K562 (cell line): ENCODE measurements around the gene COL21A1. TPM values are rescaled to one million over a fixed set of nuclear protein-coding genes. Genes with fewer than 3 reads are reported as not detected.

Experiments
- ATAC-seq: fragments of 200-7000 bp; cut with Tn5 transposase; 3 replicates; pipeline ENCODE4 v1.9.1; 2020; ENCODE audit warnings: moderate library complexity
- BruUV-seq: library from RNA; stranded (reverse); fragments of 400-500 nt; replicated peaks from 2 replicates; lab custom pipeline; 2021; lab: Mats Ljungman, UMichigan
- CTCF ChIA-PET: fragments of 300-600 bp; formaldehyde crosslinking; extraction: SDS; loops from one replicate; lab custom pipeline; 2021; ENCODE audit warnings: low intra/inter-chr PET ratio; lab: Yijun Ruan, JAX
- POLR2A ChIA-PET: fragments of 300-600, 350-650 bp; sonication (Branson Sonifier 250); formaldehyde crosslinking; extraction: SDS; loops from one replicate; lab custom pipeline; 2021; ENCODE audit warnings: antibody characterized with exemption, inconsistent platforms; lab: Yijun Ruan, JAX
- DNase-seq, 4 experiments: peaks; one replicate each; pipeline versions ENCODE4 v3.0.0 to v3.0.0-alpha.2; 2011 to 2018; ENCODE audit warnings: low spot score in 3 of 4, mixed read lengths in 3 of 4; ENCODE audit errors: extremely low read depth in 1 of 4
- FAIRE-seq: peaks from 2 replicates; lab custom pipeline; 2011; peaks lifted over from hg19 to GRCh38; lab: Jason Lieb, UNC
- H2AFZ ChIP-seq: 2 replicates; pipeline ENCODE4 v1.6.0; 2011; ENCODE audit warnings: low read depth, low read length, control low read depth, inconsistent platforms
- H3K27ac ChIP-seq: fragments of 200-600 bp; 3 replicates; pipeline ENCODE4 v1.8.0; 2011; ENCODE audit warnings: low read depth, mild to moderate bottlenecking, control low read depth, inconsistent platforms, low read length, moderate library complexity, mixed read lengths; ENCODE audit errors: extremely low read depth
- H3K27me3 ChIP-seq, 2 experiments: fragments of 300-600 bp in 1 of 2; 2 replicates in 1 of 2; 3 replicates in 1 of 2; pipeline versions ENCODE4 v1.6.0 to v1.8.0; 2011; ENCODE audit warnings: inconsistent platforms in 2 of 2, low read length in 2 of 2, mild to moderate bottlenecking in 1 of 2, mixed read lengths in 1 of 2, moderate library complexity in 1 of 2; ENCODE audit not compliant: control insufficient read depth in 2 of 2, insufficient read depth in 2 of 2
- H3K36me3 ChIP-seq: fragments of 300-600 bp; 3 replicates; pipeline ENCODE4 v1.8.0; 2011; ENCODE audit warnings: mild to moderate bottlenecking, low read length, inconsistent platforms; ENCODE audit not compliant: control insufficient read depth, insufficient read depth
- H3K4me1 ChIP-seq, 2 experiments: fragments of 200-600 bp in 1 of 2; replicated peaks in 1 of 2; 2 replicates in 1 of 2; 3 replicates in 1 of 2; pipeline versions ENCODE4 v1.5.1 to v1.8.0; 2011; ENCODE audit warnings: inconsistent platforms in 2 of 2, low read length in 2 of 2, mild to moderate bottlenecking in 1 of 2, mixed read lengths in 1 of 2, moderate library complexity in 1 of 2; ENCODE audit not compliant: control insufficient read depth in 2 of 2, insufficient read depth in 2 of 2
- H3K4me2 ChIP-seq: 2 replicates; pipeline ENCODE4 v1.6.1; 2011; ENCODE audit warnings: low read length, control low read depth, inconsistent platforms, mixed read lengths; ENCODE audit not compliant: insufficient read depth
- H3K4me3 ChIP-seq: fragments of 200-600 bp; sonication (generic), shearing (Covaris generic); 2 replicates; pipeline ENCODE4 v1.5.1; 2016; ENCODE audit warnings: control low read depth, inconsistent platforms
- H3K79me2 ChIP-seq: fragments of 200-600 bp; 3 replicates; pipeline ENCODE4 v1.8.0; 2011; ENCODE audit warnings: low read length, inconsistent platforms; ENCODE audit not compliant: control insufficient read depth, insufficient read depth
- H3K9ac ChIP-seq, 2 experiments: 2 replicates each; pipeline versions ENCODE4 v1.6.0 to v1.6.1; 2011; ENCODE audit warnings: low read depth in 2 of 2, low read length in 2 of 2, control low read depth in 1 of 2, inconsistent platforms in 1 of 2, mild to moderate bottlenecking in 1 of 2, mixed read lengths in 1 of 2; ENCODE audit not compliant: insufficient read depth in 1 of 2
- H3K9me1 ChIP-seq: one replicate; pipeline ENCODE4 v1.6.0; 2011; ENCODE audit warnings: inconsistent platforms, mild to moderate bottlenecking, low read length, moderate library complexity; ENCODE audit not compliant: control insufficient read depth, insufficient read depth
- H3K9me3 ChIP-seq: replicated peaks from 2 replicates; pipeline ENCODE4 v1.5.1; 2011; ENCODE audit warnings: low read depth, low read length, inconsistent platforms; ENCODE audit not compliant: control insufficient read depth, insufficient read depth
- H4K20me1 ChIP-seq: replicated peaks from 2 replicates; pipeline ENCODE4 v1.6.1; 2011; ENCODE audit warnings: low read length, inconsistent platforms, mixed read lengths; ENCODE audit not compliant: control insufficient read depth, insufficient read depth
- ASH1L ChIP-seq: fragments of 450-650 bp; IDR thresholded peaks from 2 replicates; pipeline ENCODE4 v1.6.1; 2018; ENCODE audit warnings: borderline replicate concordance, mild to moderate bottlenecking, low read depth; ENCODE audit not compliant: partially characterized antibody
- CEBPB ChIP-seq: fragments of 450-650 bp; IDR thresholded peaks from 2 replicates; pipeline ENCODE4 v1.6.1; 2016; ENCODE audit warnings: missing genetic modification characterization, missing compliant biosample characterization
- E2F3 ChIP-seq: fragments of 250-450 bp; sonication (Bioruptor Pico); IDR thresholded peaks from 2 replicates; pipeline ENCODE4 v1.4.0; 2020; ENCODE audit warnings: mild to moderate bottlenecking
- FOXM1 ChIP-seq, 2 experiments: fragments of 450-650 bp in 1 of 2; sonication (generic) in 1 of 2; formaldehyde crosslinking in 1 of 2; IDR thresholded peaks; 2 replicates each; pipeline versions ENCODE4 v1.6.1 to v1.9.0; 2017 to 2022; ENCODE audit warnings: low read depth in 2 of 2, mild to moderate bottlenecking in 2 of 2, missing genetic modification reagents in 1 of 2, moderate library complexity in 1 of 2
- KAT8 ChIP-seq: fragments of 450-650 bp; IDR thresholded peaks from 2 replicates; pipeline ENCODE4 v1.6.1; 2016; ENCODE audit warnings: low read depth, mild to moderate bottlenecking
- KHSRP ChIP-seq: fragments of 450-650 bp; IDR thresholded peaks from 2 replicates; pipeline ENCODE4 v1.6.1; 2017
- NFXL1 ChIP-seq: fragments of 450-650 bp; formaldehyde crosslinking; IDR thresholded peaks from 2 replicates; pipeline ENCODE4 v1.4.0; 2021; ENCODE audit warnings: mild to moderate bottlenecking
- NR2F6 ChIP-seq: fragments of 450-650 bp; formaldehyde crosslinking; IDR thresholded peaks from 2 replicates; pipeline ENCODE4 v1.4.0; 2020; ENCODE audit warnings: mild to moderate bottlenecking
- TBP ChIP-seq: optimal IDR thresholded peaks from 2 replicates; pipeline ENCODE3; 2011; ENCODE audit warnings: low read depth, low read length, improper control_type of control experiment
- U2AF1 ChIP-seq: fragments of 200-400 bp; formaldehyde crosslinking; optimal IDR thresholded peaks from 2 replicates; pipeline ENCODE3; 2017; ENCODE audit warnings: mild to moderate bottlenecking, low read depth, low read length, moderate library complexity
- ZNF695 ChIP-seq: fragments of 450-650 bp; formaldehyde crosslinking; IDR thresholded peaks from 2 replicates; pipeline ENCODE4 v1.4.0; 2020; ENCODE audit warnings: mild to moderate bottlenecking, moderate library complexity
- WGBS: fragments of 100-300 bp; shearing (Covaris generic); methylation state at CpG from one replicate; pipeline ENCODE4 v1.1.6; 2016; ENCODE audit warnings: low coverage, mixed read lengths; ENCODE audit not compliant: insufficient coverage; ENCODE audit errors: missing lambda C conversion rate; 5-methylcytosine and 5-hydroxymethylcytosine counted together
- in situ Hi-C: fragments of 300-500 bp; cut with MboI; formaldehyde crosslinking; loops from 4 replicates; pipeline ENCODE4 v1.15.0; 2018; ENCODE audit warnings: inconsistent platforms, mixed read lengths
- intact Hi-C: fragments of 100-400 bp; cut with micrococcal nuclease; formaldehyde crosslinking; loops from 2 replicates; pipeline ENCODE4 v1.14.2; 2022
- polyA plus RNA-seq, 8 experiments: library from polyadenylated mRNA; depleted of rRNA in 4 of 8; stranded (reverse) in 5 of 8; unstranded in 3 of 8; fragments of >200 nt; fragmentation: Nextera tagmentation in 2 of 8; fragmentation: Illumina TruSeq in 1 of 8; extraction: Ambion mirVana in 2 of 8; extraction: Trizol in 1 of 8; gene quantifications; 2 replicates each; pipeline versions ENCODE4 v1.2.1 to v1.2.3, GENCODE V29; 2011 to 2014; ENCODE audit warnings: inconsistent platforms in 1 of 8, missing spikeins in 1 of 8
- total RNA-seq, 7 experiments: library from RNA; depleted of rRNA in 6 of 7; stranded (reverse); fragments of >200 nt in 6 of 7; fragmentation: Illumina TruSeq in 2 of 7; extraction: Trizol in 2 of 7; gene quantifications; 2 replicates each; pipeline versions ENCODE4 v1.2.1 to v1.2.3, GENCODE V29; 2011 to 2021; ENCODE audit warnings: low replicate concordance in 1 of 7
- TF ChIP-seq, protein P1 (sequence below): sonication (generic); formaldehyde crosslinking; IDR thresholded peaks from 2 replicates; pipeline ENCODE4 v1.8.0; 2022; ENCODE audit warnings: mild to moderate bottlenecking, missing genetic modification reagents
- TF ChIP-seq, protein P2 (sequence below): fragments of 450-650 bp; formaldehyde crosslinking; IDR thresholded peaks from 2 replicates; pipeline ENCODE4 v1.4.0; 2020; ENCODE audit warnings: mild to moderate bottlenecking
- TF ChIP-seq, protein P3 (sequence below): fragments of 450-650 bp; IDR thresholded peaks from 2 replicates; pipeline ENCODE4 v1.6.1; 2016

Gene COL21A1
- total and polyA plus RNA-seq, 9 of the 15 experiments (the other 6 are each of a cell fraction or from before 2014, with no cell fraction given): 0.03 to 0.76 (median 0.25) TPM

DNA sequence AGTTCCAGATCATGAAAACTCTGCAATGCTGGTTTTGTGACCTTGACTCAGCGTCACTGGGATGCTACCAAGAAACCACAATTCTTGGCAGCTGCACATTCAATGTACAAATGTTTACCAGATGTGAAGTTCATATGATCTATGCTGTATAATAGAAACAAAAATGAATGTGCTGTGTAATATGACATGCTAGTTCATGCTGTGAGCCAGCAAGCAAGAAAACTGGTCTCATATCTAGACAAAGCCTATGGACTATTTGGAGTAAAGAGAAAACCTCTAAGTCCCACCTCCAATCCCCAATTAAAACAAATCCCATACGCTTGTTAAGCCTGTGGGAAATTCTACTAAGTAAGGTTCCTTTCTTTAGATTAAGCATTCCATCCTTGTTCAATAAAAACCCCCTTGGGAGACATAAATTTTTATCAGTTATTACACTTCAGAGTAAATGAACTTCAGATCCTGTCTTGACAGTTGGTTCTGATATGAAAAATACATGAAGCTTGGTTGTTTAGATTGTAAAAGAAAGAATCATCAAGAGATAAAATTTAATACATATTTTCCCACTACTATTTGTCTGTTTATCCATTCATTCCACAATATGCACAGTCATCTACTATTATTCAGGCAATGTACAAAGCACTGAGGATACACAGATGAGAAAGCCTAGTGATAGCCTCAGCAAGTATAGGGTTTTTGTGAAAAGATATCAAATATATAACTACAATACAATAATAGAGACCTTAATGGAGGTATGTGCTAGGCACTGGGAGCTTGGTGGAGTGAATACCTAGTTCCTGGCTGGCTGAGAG is 20.1 kb downstream of the COL21A1 start:
- ChIA-PET POLR2A (no interaction called here), CTCF (no interaction called here)
- Histone ChIP-seq H3K27ac (no peak overlapping the region), H3K9me1 (no peaks in the 10 kb centered on the region), H3K9me3 (no peaks in the 10 kb centered on the region), H2AFZ (no peak overlapping the region), H3K27me3 (no peaks in the 10 kb centered on the region), H3K36me3 (no peaks in the 10 kb centered on the region), H3K9ac (no peak overlapping the region), H3K4me3 (no peak overlapping the region), H3K79me2 (no peaks in the 10 kb centered on the region), H4K20me1 (no peaks in the 10 kb centered on the region), H3K4me2 (no peak overlapping the region), H3K4me1 (no peaks in the 10 kb centered on the region)
- BruUV-seq: no TSS peak
- DNase-seq (no peak), FAIRE-seq (no peak), ATAC-seq (no peak)
- WGBS: 0% methylated on average over 2 of the region's 2 CpGs
- intact Hi-C loops: no loop called here
- in situ Hi-C loops: no loop called here
- TF ChIP-seq CEBPB (tag) (no peak), NR2F6 (CRISPR knock-in tag) (no peak), E2F3 (CRISPR knock-in tag) (no peak), U2AF1 (no peak), KAT8 (no peak), FOXM1 (IDR thresholded peaks at IDR 0.05; ENCODE audit: low read depth) (no peak), FOXM1 (CRISPR knock-in tag; IDR thresholded peaks at IDR 0.05; ENCODE audit: low read depth) (no peak), ZNF695 (CRISPR knock-in tag) (no peak), TBP (no peak), NFXL1 (CRISPR knock-in tag) (no peak), ASH1L (no peak), KHSRP (no peak)
- TF ChIP-seq, protein P1, sequence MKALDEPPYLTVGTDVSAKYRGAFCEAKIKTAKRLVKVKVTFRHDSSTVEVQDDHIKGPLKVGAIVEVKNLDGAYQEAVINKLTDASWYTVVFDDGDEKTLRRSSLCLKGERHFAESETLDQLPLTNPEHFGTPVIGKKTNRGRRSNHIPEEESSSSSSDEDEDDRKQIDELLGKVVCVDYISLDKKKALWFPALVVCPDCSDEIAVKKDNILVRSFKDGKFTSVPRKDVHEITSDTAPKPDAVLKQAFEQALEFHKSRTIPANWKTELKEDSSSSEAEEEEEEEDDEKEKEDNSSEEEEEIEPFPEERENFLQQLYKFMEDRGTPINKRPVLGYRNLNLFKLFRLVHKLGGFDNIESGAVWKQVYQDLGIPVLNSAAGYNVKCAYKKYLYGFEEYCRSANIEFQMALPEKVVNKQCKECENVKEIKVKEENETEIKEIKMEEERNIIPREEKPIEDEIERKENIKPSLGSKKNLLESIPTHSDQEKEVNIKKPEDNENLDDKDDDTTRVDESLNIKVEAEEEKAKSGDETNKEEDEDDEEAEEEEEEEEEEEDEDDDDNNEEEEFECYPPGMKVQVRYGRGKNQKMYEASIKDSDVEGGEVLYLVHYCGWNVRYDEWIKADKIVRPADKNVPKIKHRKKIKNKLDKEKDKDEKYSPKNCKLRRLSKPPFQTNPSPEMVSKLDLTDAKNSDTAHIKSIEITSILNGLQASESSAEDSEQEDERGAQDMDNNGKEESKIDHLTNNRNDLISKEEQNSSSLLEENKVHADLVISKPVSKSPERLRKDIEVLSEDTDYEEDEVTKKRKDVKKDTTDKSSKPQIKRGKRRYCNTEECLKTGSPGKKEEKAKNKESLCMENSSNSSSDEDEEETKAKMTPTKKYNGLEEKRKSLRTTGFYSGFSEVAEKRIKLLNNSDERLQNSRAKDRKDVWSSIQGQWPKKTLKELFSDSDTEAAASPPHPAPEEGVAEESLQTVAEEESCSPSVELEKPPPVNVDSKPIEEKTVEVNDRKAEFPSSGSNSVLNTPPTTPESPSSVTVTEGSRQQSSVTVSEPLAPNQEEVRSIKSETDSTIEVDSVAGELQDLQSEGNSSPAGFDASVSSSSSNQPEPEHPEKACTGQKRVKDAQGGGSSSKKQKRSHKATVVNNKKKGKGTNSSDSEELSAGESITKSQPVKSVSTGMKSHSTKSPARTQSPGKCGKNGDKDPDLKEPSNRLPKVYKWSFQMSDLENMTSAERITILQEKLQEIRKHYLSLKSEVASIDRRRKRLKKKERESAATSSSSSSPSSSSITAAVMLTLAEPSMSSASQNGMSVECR (CRISPR knock-in tag): no peak
- TF ChIP-seq, protein P2, sequence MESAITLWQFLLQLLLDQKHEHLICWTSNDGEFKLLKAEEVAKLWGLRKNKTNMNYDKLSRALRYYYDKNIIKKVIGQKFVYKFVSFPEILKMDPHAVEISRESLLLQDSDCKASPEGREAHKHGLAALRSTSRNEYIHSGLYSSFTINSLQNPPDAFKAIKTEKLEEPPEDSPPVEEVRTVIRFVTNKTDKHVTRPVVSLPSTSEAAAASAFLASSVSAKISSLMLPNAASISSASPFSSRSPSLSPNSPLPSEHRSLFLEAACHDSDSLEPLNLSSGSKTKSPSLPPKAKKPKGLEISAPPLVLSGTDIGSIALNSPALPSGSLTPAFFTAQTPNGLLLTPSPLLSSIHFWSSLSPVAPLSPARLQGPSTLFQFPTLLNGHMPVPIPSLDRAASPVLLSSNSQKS (CRISPR knock-in tag): no peak
- TF ChIP-seq, protein P3, sequence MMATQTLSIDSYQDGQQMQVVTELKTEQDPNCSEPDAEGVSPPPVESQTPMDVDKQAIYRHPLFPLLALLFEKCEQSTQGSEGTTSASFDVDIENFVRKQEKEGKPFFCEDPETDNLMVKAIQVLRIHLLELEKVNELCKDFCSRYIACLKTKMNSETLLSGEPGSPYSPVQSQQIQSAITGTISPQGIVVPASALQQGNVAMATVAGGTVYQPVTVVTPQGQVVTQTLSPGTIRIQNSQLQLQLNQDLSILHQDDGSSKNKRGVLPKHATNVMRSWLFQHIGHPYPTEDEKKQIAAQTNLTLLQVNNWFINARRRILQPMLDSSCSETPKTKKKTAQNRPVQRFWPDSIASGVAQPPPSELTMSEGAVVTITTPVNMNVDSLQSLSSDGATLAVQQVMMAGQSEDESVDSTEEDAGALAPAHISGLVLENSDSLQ: no peak
